DOHH2 (cell line): ENCODE data around the gene GNG12.

ENCODE experiments used
- H3F3A ChIP-seq: fragments of 200-600 bp; sonication (generic), shearing (Covaris generic); 2 replicates; pipeline ENCODE4 v1.6.0; 2016; ENCODE audit warnings: antibody characterized with exemption, mild to moderate bottlenecking; ENCODE audit not compliant: control insufficient read depth, insufficient read depth
- H3K27ac ChIP-seq: fragments of 200-600 bp; sonication (generic); 2 replicates; pipeline ENCODE4 v1.5.1; 2014; ENCODE audit warnings: low read depth, mild to moderate bottlenecking, low read length, moderate library complexity
- H3K27me3 ChIP-seq: fragments of 200-600 bp; sonication (generic); 2 replicates; pipeline ENCODE4 v1.6.1; 2014; ENCODE audit warnings: mild to moderate bottlenecking, low read length, mixed read lengths; ENCODE audit not compliant: control insufficient read depth
- H3K36me3 ChIP-seq: fragments of 200-600 bp; sonication (generic); 2 replicates; pipeline ENCODE4 v1.6.1; 2014; ENCODE audit warnings: mild to moderate bottlenecking, low read length, moderate library complexity, mixed read lengths; ENCODE audit not compliant: control insufficient read depth
- H3K4me1 ChIP-seq: fragments of 200-600 bp; sonication (generic); 2 replicates; pipeline ENCODE4 v1.6.1; 2014; ENCODE audit warnings: mild to moderate bottlenecking, low read length, mixed read lengths; ENCODE audit not compliant: control insufficient read depth
- H3K4me2 ChIP-seq: fragments of 200-600 bp; sonication (generic); 2 replicates; pipeline ENCODE4 v1.6.0; 2014; ENCODE audit warnings: mild to moderate bottlenecking, low read length, moderate library complexity
- H3K4me3 ChIP-seq: fragments of 200-600 bp; sonication (generic); 2 replicates; pipeline ENCODE4 v1.5.1; 2014; ENCODE audit warnings: mild to moderate bottlenecking, low read length, mixed read lengths
- H3K79me2 ChIP-seq: fragments of 200-600 bp; sonication (generic); 2 replicates; pipeline ENCODE4 v1.6.1; 2014; ENCODE audit warnings: mild to moderate bottlenecking, low read length, mixed read lengths; ENCODE audit not compliant: control insufficient read depth
- H3K9me2 ChIP-seq: fragments of 200-600 bp; sonication (generic); replicated peaks from 2 replicates; pipeline ENCODE4 v1.6.1; 2014; ENCODE audit warnings: mild to moderate bottlenecking, low read length, mixed read lengths; ENCODE audit not compliant: control insufficient read depth
- H3K9me3 ChIP-seq: fragments of 200-600 bp; sonication (generic); 2 replicates; pipeline ENCODE4 v1.6.1; 2014; ENCODE audit warnings: antibody characterized with exemption, low read length, mixed read lengths; ENCODE audit not compliant: control insufficient read depth, insufficient read depth
- H4K20me1 ChIP-seq: fragments of 200-600 bp; sonication (generic); 2 replicates; pipeline ENCODE4 v1.6.0; 2014; ENCODE audit warnings: low read depth, mild to moderate bottlenecking, antibody characterized with exemption, low read length, moderate library complexity; ENCODE audit not compliant: control insufficient read depth, insufficient read depth
- CTCF ChIP-seq: fragments of 200-600 bp; sonication (generic); IDR thresholded peaks from one replicate; pipeline ENCODE4 v1.5.1; 2014; ENCODE audit warnings: antibody characterized with exemption, mild to moderate bottlenecking, low read depth, low read length; ENCODE audit not compliant: poor library complexity, severe bottlenecking
- EZH2phosphoT487 ChIP-seq: fragments of 200-600 bp; sonication (generic); IDR thresholded peaks from 2 replicates; pipeline ENCODE4 v1.6.1; 2017; ENCODE audit warnings: borderline replicate concordance, mild to moderate bottlenecking, antibody characterized with exemption, low read length, moderate library complexity, mixed read lengths

The GNG12 gene

GRCh38 chr1:67721112-67721511, 112.2 kb downstream of the GNG12 start:
- no peaks in the 10 kb centered on the region for H3K9me2 ChIP-seq
- no peaks in the 10 kb centered on the region for H3K27me3 ChIP-seq
- no peak for TF ChIP-seq CTCF
- TF ChIP-seq EZH2phosphoT487 = no peak
- H3K9me3 ChIP-seq = no peaks in the 10 kb centered on the region
- H3K4me3 ChIP-seq = no peak overlapping the region
- H3K79me2 ChIP-seq = no peaks in the 10 kb centered on the region
- no peak overlapping the region for H3K27ac ChIP-seq
- no peaks in the 10 kb centered on the region for H3K36me3 ChIP-seq
- no peaks in the 10 kb centered on the region for H3F3A ChIP-seq
- H4K20me1 ChIP-seq = no peaks in the 10 kb centered on the region
- H3K4me1 ChIP-seq = peaks cover 5% of the 10 kb centered on the region
- no peak overlapping the region for H3K4me2 ChIP-seq

GRCh38 chr1:67719329-67720196, 113.7 kb downstream of the GNG12 start:
- H3K4me1 ChIP-seq = peaks cover 10% of the 10 kb centered on the region
- TF ChIP-seq CTCF (no peak), EZH2phosphoT487 (no peak)
- H3K9me2 ChIP-seq = no peaks in the 10 kb centered on the region
- no peaks in the 10 kb centered on the region for H3K9me3 ChIP-seq
- no peaks in the 10 kb centered on the region for H4K20me1 ChIP-seq
- H3K79me2 ChIP-seq = no peaks in the 10 kb centered on the region
- H3K36me3 ChIP-seq = no peaks in the 10 kb centered on the region
- H3F3A ChIP-seq = no peaks in the 10 kb centered on the region
- H3K4me3 ChIP-seq = no peak overlapping the region
- H3K4me2 ChIP-seq = no peak overlapping the region
- no peaks in the 10 kb centered on the region for H3K27me3 ChIP-seq
- H3K27ac ChIP-seq = no peak overlapping the region

- no peaks in the 10 kb centered on the region for H3K79me2 ChIP-seq
- no peaks in the 10 kb centered on the region for H3K9me3 ChIP-seq
- H4K20me1 ChIP-seq = no peaks in the 10 kb centered on the region
- H3F3A ChIP-seq = no peaks in the 10 kb centered on the region
- H3K4me2 ChIP-seq = no peak overlapping the region
- H3K27me3 ChIP-seq = no peaks in the 10 kb centered on the region
- peaks cover 22% of the 10 kb centered on the region for H3K4me1 ChIP-seq
- TF ChIP-seq EZH2phosphoT487 = no peak
- no peak for TF ChIP-seq CTCF
- H3K27ac ChIP-seq = no peak overlapping the region
- H3K4me3 ChIP-seq = no peak overlapping the region
- no peaks in the 10 kb centered on the region for H3K36me3 ChIP-seq
- H3K9me2 ChIP-seq = no peaks in the 10 kb centered on the region
These were observed 115.4 kb downstream of the GNG12 start for GRCh38 chr1:67717876-67718275.
